HepG2 (cell line): ENCODE measurements around the gene CMTM1. TPM values are rescaled to one million over a fixed set of nuclear protein-coding genes. Genes with fewer than 3 reads are reported as not detected.
A peak's percentile ranks its signal among the peaks of the same experiment; 100 is the strongest.

Source experiments
- ARHGAP35 ChIP-seq: sonication (generic); formaldehyde crosslinking; IDR thresholded peaks from 2 replicates; pipeline ENCODE4 v1.9.0; 2022; ENCODE audit warnings: mild to moderate bottlenecking, inconsistent platforms, moderate library complexity, missing genetic modification reagents, borderline replicate concordance
- ATRX ChIP-seq: sonication (generic); formaldehyde crosslinking; IDR thresholded peaks from 2 replicates; pipeline ENCODE4 v1.4.0; 2020; ENCODE audit warnings: missing genetic modification reagents, borderline replicate concordance
- DR1 ChIP-seq: sonication (generic); formaldehyde crosslinking; IDR thresholded peaks from 2 replicates; pipeline ENCODE4 v1.8.0; 2021; ENCODE audit warnings: mild to moderate bottlenecking, missing genetic modification reagents, inconsistent platforms
- MYPOP ChIP-seq: sonication (generic); formaldehyde crosslinking; IDR thresholded peaks from 2 replicates; pipeline ENCODE4 v1.8.1; 2023; ENCODE audit warnings: mild to moderate bottlenecking, moderate library complexity, missing genetic modification reagents
- PITX1 ChIP-seq: sonication (generic); formaldehyde crosslinking; IDR thresholded peaks from 2 replicates; pipeline ENCODE4 v1.5.1; 2020; ENCODE audit warnings: mild to moderate bottlenecking, missing genetic modification reagents
- SP5 ChIP-seq: IDR thresholded peaks from 2 replicates; pipeline ENCODE4 v1.6.1; 2016; ENCODE audit warnings: low read depth, borderline replicate concordance
- TSC22D2 ChIP-seq: sonication (generic); formaldehyde crosslinking; IDR thresholded peaks from 2 replicates; pipeline ENCODE4 v1.5.1; 2020; ENCODE audit warnings: missing genetic modification reagents, mild to moderate bottlenecking, borderline replicate concordance
- ZBTB21 ChIP-seq: sonication (generic); formaldehyde crosslinking; IDR thresholded peaks from 2 replicates; pipeline ENCODE4 v1.4.0; 2020; ENCODE audit warnings: missing genetic modification reagents
- polyA plus RNA-seq, 8 experiments: library from polyadenylated mRNA; depleted of rRNA in 3 of 8; stranded (reverse) in 7 of 8; unstranded in 1 of 8; fragments of >200 nt; fragmentation: Illumina TruSeq in 4 of 8; extraction: Trizol in 4 of 8; gene quantifications; 2 replicates each; pipeline versions ENCODE4 v1.2.1 to v1.2.3, GENCODE V29; 2011 to 2016; ENCODE audit warnings: low read depth in 4 of 8, missing spikeins in 1 of 8, mixed read lengths in 1 of 8; ENCODE audit not compliant: insufficient read depth in 1 of 8
- total RNA-seq, 5 experiments: library from RNA; depleted of rRNA; stranded (reverse); fragments of >200 nt; fragmentation: Illumina TruSeq; extraction: Trizol; gene quantifications; 2 replicates each; pipeline ENCODE4 v1.2.3, GENCODE V29; 2016; ENCODE audit warnings: low read depth in 1 of 5
- TF ChIP-seq, protein P1 (sequence below): sonication (generic); formaldehyde crosslinking; IDR thresholded peaks from 2 replicates; pipeline ENCODE4 v1.9.0; 2021; ENCODE audit warnings: missing genetic modification reagents, borderline replicate concordance
- TF ChIP-seq, protein P2 (sequence below), 2 experiments: sonication (generic) in 1 of 2; formaldehyde crosslinking in 1 of 2; IDR thresholded peaks; 2 replicates each; pipeline versions ENCODE4 v1.6.1 to v1.9.0; 2014 to 2022; ENCODE audit warnings: antibody characterized with exemption in 1 of 2, borderline replicate concordance in 1 of 2, inconsistent platforms in 1 of 2, low read depth in 1 of 2, missing genetic modification reagents in 1 of 2

The CMTM1 gene
- total and polyA plus RNA-seq, 2 of the 13 experiments (the other 11 are each of a cell fraction or from before 2014, with no cell fraction given): 1.7 to 2.9 TPM

DNA sequence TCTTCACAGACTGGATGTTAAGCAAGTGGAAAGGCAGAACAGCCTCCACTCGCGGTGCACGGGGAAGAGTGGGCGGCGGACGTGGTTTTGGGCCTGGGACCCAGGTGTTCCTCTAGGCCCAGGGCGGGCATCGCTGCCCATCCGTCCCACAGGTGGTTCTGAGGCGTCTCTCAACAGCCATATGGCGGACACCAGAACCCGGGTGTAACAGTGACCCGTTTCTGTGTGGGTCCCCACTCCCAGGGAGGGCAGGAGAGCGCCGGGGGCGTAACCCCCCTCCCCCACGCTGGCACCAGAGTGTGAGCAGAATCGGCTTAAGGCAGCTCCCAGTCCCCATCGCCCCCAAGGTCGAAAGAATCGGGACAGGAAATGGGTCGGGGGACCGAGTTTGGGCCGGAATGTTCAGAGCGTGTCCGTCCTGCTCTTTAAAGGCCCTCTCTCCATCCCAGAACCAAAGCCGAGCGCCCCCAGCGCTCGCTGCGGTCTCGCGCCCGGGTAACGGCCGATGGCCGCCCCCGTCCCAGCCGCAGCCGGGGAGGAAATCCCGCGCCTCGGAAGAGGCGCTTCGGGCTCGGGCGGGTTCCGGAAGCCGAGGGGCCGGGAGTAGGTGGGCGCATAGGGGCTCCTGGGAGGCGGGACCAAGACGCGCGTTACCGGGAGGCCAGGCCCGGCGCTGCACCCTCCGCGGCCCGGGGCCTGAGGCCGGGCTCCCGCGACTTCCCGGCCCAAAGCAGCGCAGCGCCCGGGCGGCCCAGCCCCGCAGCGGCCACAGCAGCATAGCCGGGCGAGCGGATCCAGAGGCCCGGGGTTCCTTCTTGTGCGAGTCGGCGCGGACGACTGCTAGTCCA, 16.7 kb upstream of the CMTM1 start, which contains the start of gene TK2 (continued):
- TF ChIP-seq ATRX (no peak), SP5 (CRISPR knock-in tag) (peak; percentile 19; the same call in 1 of the 2 replicates), PITX1 (peak; percentile 75), DR1 (peak; percentile 61; the same call in 1 of the 2 replicates), TSC22D2 (CRISPR knock-in tag) (no peak), MYPOP (CRISPR knock-in tag) (peak; percentile 65; the same call in 1 of the 2 replicates), ZBTB21 (no peak), ARHGAP35 (no peak; the same call in 1 of the 2 replicates)
- TF ChIP-seq, protein P1, sequence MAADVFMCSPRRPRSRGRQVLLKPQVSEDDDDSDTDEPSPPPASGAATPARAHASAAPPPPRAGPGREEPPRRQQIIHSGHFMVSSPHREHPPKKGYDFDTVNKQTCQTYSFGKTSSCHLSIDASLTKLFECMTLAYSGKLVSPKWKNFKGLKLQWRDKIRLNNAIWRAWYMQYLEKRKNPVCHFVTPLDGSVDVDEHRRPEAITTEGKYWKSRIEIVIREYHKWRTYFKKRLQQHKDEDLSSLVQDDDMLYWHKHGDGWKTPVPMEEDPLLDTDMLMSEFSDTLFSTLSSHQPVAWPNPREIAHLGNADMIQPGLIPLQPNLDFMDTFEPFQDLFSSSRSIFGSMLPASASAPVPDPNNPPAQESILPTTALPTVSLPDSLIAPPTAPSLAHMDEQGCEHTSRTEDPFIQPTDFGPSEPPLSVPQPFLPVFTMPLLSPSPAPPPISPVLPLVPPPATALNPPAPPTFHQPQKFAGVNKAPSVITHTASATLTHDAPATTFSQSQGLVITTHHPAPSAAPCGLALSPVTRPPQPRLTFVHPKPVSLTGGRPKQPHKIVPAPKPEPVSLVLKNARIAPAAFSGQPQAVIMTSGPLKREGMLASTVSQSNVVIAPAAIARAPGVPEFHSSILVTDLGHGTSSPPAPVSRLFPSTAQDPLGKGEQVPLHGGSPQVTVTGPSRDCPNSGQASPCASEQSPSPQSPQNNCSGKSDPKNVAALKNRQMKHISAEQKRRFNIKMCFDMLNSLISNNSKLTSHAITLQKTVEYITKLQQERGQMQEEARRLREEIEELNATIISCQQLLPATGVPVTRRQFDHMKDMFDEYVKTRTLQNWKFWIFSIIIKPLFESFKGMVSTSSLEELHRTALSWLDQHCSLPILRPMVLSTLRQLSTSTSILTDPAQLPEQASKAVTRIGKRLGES (CRISPR knock-in tag): peak; percentile 63; the same call in 1 of the 2 replicates
- TF ChIP-seq, protein P2, sequence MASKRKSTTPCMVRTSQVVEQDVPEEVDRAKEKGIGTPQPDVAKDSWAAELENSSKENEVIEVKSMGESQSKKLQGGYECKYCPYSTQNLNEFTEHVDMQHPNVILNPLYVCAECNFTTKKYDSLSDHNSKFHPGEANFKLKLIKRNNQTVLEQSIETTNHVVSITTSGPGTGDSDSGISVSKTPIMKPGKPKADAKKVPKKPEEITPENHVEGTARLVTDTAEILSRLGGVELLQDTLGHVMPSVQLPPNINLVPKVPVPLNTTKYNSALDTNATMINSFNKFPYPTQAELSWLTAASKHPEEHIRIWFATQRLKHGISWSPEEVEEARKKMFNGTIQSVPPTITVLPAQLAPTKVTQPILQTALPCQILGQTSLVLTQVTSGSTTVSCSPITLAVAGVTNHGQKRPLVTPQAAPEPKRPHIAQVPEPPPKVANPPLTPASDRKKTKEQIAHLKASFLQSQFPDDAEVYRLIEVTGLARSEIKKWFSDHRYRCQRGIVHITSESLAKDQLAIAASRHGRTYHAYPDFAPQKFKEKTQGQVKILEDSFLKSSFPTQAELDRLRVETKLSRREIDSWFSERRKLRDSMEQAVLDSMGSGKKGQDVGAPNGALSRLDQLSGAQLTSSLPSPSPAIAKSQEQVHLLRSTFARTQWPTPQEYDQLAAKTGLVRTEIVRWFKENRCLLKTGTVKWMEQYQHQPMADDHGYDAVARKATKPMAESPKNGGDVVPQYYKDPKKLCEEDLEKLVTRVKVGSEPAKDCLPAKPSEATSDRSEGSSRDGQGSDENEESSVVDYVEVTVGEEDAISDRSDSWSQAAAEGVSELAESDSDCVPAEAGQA (IDR thresholded peaks at IDR 0.05; ENCODE audit: low read depth): 0 out of 2 replicates have a peak, but pooled peaks have one; percentile 3
- TF ChIP-seq, protein P2 (CRISPR knock-in tag; IDR thresholded peaks at IDR 0.05; ENCODE audit: borderline replicate concordance): peak; percentile 93
